K562 (cell line): ENCODE measurements around the gene MTFR2. TPM values are rescaled to one million over a fixed set of nuclear protein-coding genes. Genes with fewer than 3 reads are reported as not detected.
A peak's percentile ranks its signal among the peaks of the same experiment; 100 is the strongest.

ENCODE experiments used
- ATAC-seq: fragments of 200-7000 bp; cut with Tn5 transposase; 3 replicates; pipeline ENCODE4 v1.9.1; 2020; ENCODE audit warnings: moderate library complexity
- BruUV-seq: library from RNA; stranded (reverse); fragments of 400-500 nt; replicated peaks from 2 replicates; lab custom pipeline; 2021; lab: Mats Ljungman, UMichigan
- CTCF ChIA-PET: fragments of 300-600 bp; formaldehyde crosslinking; extraction: SDS; loops from one replicate; lab custom pipeline; 2021; ENCODE audit warnings: low intra/inter-chr PET ratio; lab: Yijun Ruan, JAX
- POLR2A ChIA-PET: fragments of 300-600, 350-650 bp; sonication (Branson Sonifier 250); formaldehyde crosslinking; extraction: SDS; loops from one replicate; lab custom pipeline; 2021; ENCODE audit warnings: antibody characterized with exemption, inconsistent platforms; lab: Yijun Ruan, JAX
- DNase-seq, 4 experiments: peaks; one replicate each; pipeline versions ENCODE4 v3.0.0 to v3.0.0-alpha.2; 2011 to 2018; ENCODE audit warnings: low spot score in 3 of 4, mixed read lengths in 3 of 4; ENCODE audit errors: extremely low read depth in 1 of 4
- FAIRE-seq: peaks from 2 replicates; lab custom pipeline; 2011; peaks lifted over from hg19 to GRCh38; lab: Jason Lieb, UNC
- H2AFZ ChIP-seq: 2 replicates; pipeline ENCODE4 v1.6.0; 2011; ENCODE audit warnings: low read depth, low read length, control low read depth, inconsistent platforms
- H3K27ac ChIP-seq: fragments of 200-600 bp; 3 replicates; pipeline ENCODE4 v1.8.0; 2011; ENCODE audit warnings: low read depth, mild to moderate bottlenecking, control low read depth, inconsistent platforms, low read length, moderate library complexity, mixed read lengths; ENCODE audit errors: extremely low read depth
- H3K27me3 ChIP-seq, 2 experiments: fragments of 300-600 bp in 1 of 2; 2 replicates in 1 of 2; 3 replicates in 1 of 2; pipeline versions ENCODE4 v1.6.0 to v1.8.0; 2011; ENCODE audit warnings: inconsistent platforms in 2 of 2, low read length in 2 of 2, mild to moderate bottlenecking in 1 of 2, mixed read lengths in 1 of 2, moderate library complexity in 1 of 2; ENCODE audit not compliant: control insufficient read depth in 2 of 2, insufficient read depth in 2 of 2
- H3K36me3 ChIP-seq: fragments of 300-600 bp; 3 replicates; pipeline ENCODE4 v1.8.0; 2011; ENCODE audit warnings: mild to moderate bottlenecking, low read length, inconsistent platforms; ENCODE audit not compliant: control insufficient read depth, insufficient read depth
- H3K4me1 ChIP-seq, 2 experiments: fragments of 200-600 bp in 1 of 2; replicated peaks in 1 of 2; 2 replicates in 1 of 2; 3 replicates in 1 of 2; pipeline versions ENCODE4 v1.5.1 to v1.8.0; 2011; ENCODE audit warnings: inconsistent platforms in 2 of 2, low read length in 2 of 2, mild to moderate bottlenecking in 1 of 2, mixed read lengths in 1 of 2, moderate library complexity in 1 of 2; ENCODE audit not compliant: control insufficient read depth in 2 of 2, insufficient read depth in 2 of 2
- H3K4me2 ChIP-seq: 2 replicates; pipeline ENCODE4 v1.6.1; 2011; ENCODE audit warnings: low read length, control low read depth, inconsistent platforms, mixed read lengths; ENCODE audit not compliant: insufficient read depth
- H3K4me3 ChIP-seq: fragments of 200-600 bp; sonication (generic), shearing (Covaris generic); 2 replicates; pipeline ENCODE4 v1.5.1; 2016; ENCODE audit warnings: control low read depth, inconsistent platforms
- H3K79me2 ChIP-seq: fragments of 200-600 bp; 3 replicates; pipeline ENCODE4 v1.8.0; 2011; ENCODE audit warnings: low read length, inconsistent platforms; ENCODE audit not compliant: control insufficient read depth, insufficient read depth
- H3K9ac ChIP-seq, 2 experiments: 2 replicates each; pipeline versions ENCODE4 v1.6.0 to v1.6.1; 2011; ENCODE audit warnings: low read depth in 2 of 2, low read length in 2 of 2, control low read depth in 1 of 2, inconsistent platforms in 1 of 2, mild to moderate bottlenecking in 1 of 2, mixed read lengths in 1 of 2; ENCODE audit not compliant: insufficient read depth in 1 of 2
- H3K9me1 ChIP-seq: one replicate; pipeline ENCODE4 v1.6.0; 2011; ENCODE audit warnings: inconsistent platforms, mild to moderate bottlenecking, low read length, moderate library complexity; ENCODE audit not compliant: control insufficient read depth, insufficient read depth
- H3K9me3 ChIP-seq: replicated peaks from 2 replicates; pipeline ENCODE4 v1.5.1; 2011; ENCODE audit warnings: low read depth, low read length, inconsistent platforms; ENCODE audit not compliant: control insufficient read depth, insufficient read depth
- H4K20me1 ChIP-seq: replicated peaks from 2 replicates; pipeline ENCODE4 v1.6.1; 2011; ENCODE audit warnings: low read length, inconsistent platforms, mixed read lengths; ENCODE audit not compliant: control insufficient read depth, insufficient read depth
- MCM5 ChIP-seq: fragments of 450-650 bp; IDR thresholded peaks from 2 replicates; pipeline ENCODE4 v1.6.1; 2016; ENCODE audit warnings: low read depth
- NFXL1 ChIP-seq: fragments of 450-650 bp; formaldehyde crosslinking; IDR thresholded peaks from 2 replicates; pipeline ENCODE4 v1.4.0; 2021; ENCODE audit warnings: mild to moderate bottlenecking
- RAD21 ChIP-seq, 2 experiments: fragments of 250-450 bp in 1 of 2; fragments of 450-650 bp in 1 of 2; sonication (Bioruptor Pico) in 1 of 2; formaldehyde crosslinking in 1 of 2; IDR thresholded peaks in 1 of 2; conservative IDR thresholded peaks in 1 of 2; 2 replicates each; pipeline versions ENCODE4 v1.4.0 to v1.8.0; 2020 to 2022; ENCODE audit warnings: mild to moderate bottlenecking in 2 of 2, moderate library complexity in 1 of 2
- WGBS: fragments of 100-300 bp; shearing (Covaris generic); methylation state at CpG from one replicate; pipeline ENCODE4 v1.1.6; 2016; ENCODE audit warnings: low coverage, mixed read lengths; ENCODE audit not compliant: insufficient coverage; ENCODE audit errors: missing lambda C conversion rate; 5-methylcytosine and 5-hydroxymethylcytosine counted together
- in situ Hi-C: fragments of 300-500 bp; cut with MboI; formaldehyde crosslinking; loops from 4 replicates; pipeline ENCODE4 v1.15.0; 2018; ENCODE audit warnings: inconsistent platforms, mixed read lengths
- intact Hi-C: fragments of 100-400 bp; cut with micrococcal nuclease; formaldehyde crosslinking; loops from 2 replicates; pipeline ENCODE4 v1.14.2; 2022
- polyA plus RNA-seq, 8 experiments: library from polyadenylated mRNA; depleted of rRNA in 4 of 8; stranded (reverse) in 5 of 8; unstranded in 3 of 8; fragments of >200 nt; fragmentation: Nextera tagmentation in 2 of 8; fragmentation: Illumina TruSeq in 1 of 8; extraction: Ambion mirVana in 2 of 8; extraction: Trizol in 1 of 8; gene quantifications; 2 replicates each; pipeline versions ENCODE4 v1.2.1 to v1.2.3, GENCODE V29; 2011 to 2014; ENCODE audit warnings: inconsistent platforms in 1 of 8, missing spikeins in 1 of 8
- total RNA-seq, 7 experiments: library from RNA; depleted of rRNA in 6 of 7; stranded (reverse); fragments of >200 nt in 6 of 7; fragmentation: Illumina TruSeq in 2 of 7; extraction: Trizol in 2 of 7; gene quantifications; 2 replicates each; pipeline versions ENCODE4 v1.2.1 to v1.2.3, GENCODE V29; 2011 to 2021; ENCODE audit warnings: low replicate concordance in 1 of 7
- TF ChIP-seq, protein P1 (sequence below), 3 experiments: IDR thresholded peaks in 2 of 3; conservative IDR thresholded peaks in 1 of 3; 2 replicates each; pipeline ENCODE4 v1.5.1; 2011 to 2012; ENCODE audit warnings: low read length in 3 of 3, mild to moderate bottlenecking in 3 of 3, control low read depth in 2 of 3, improper control_type of control experiment in 1 of 3, inconsistent platforms in 1 of 3, low read depth in 1 of 3, mixed read lengths in 1 of 3, moderate library complexity in 1 of 3; ENCODE audit not compliant: insufficient read depth in 2 of 3
- TF ChIP-seq, protein P2 (sequence below): IDR thresholded peaks from 2 replicates; pipeline ENCODE4 v1.6.1; 2016; ENCODE audit warnings: missing genetic modification characterization, missing compliant biosample characterization
- TF ChIP-seq, protein P3 (sequence below), 2 experiments: fragments of 450-650 bp; formaldehyde crosslinking in 1 of 2; IDR thresholded peaks; 2 replicates each; pipeline versions ENCODE4 v1.4.0 to v1.6.1; 2014 to 2020; ENCODE audit warnings: mild to moderate bottlenecking in 2 of 2, borderline replicate concordance in 1 of 2, low read depth in 1 of 2

The MTFR2 gene
- total and polyA plus RNA-seq, 9 of the 15 experiments (the other 6 are each of a cell fraction or from before 2014, with no cell fraction given) = 10.1 to 63.3 (median 45.9) TPM

DNA sequence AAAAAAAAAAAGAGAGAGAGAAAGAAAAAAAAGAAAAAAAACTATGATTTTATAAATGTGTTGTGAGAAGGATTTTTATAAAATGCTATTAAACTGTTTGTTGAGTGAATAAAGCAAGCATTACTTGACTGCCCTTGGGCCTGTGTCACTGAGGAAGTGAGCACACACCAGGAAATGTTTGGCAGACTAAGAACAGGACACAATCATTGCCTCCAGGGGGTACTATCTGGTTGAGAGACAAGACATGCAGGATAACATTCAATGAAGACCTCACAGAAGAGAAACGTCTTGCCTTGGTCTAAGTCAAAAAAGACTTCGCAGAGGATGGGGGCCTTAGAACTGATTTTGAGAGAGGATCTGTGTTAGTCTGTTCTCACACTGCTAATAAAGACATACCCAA is 40.6 kb downstream of the MTFR2 start:
- FAIRE-seq = no peak
- no peaks in the 10 kb centered on the region for H3K9me3 ChIP-seq
- ChIA-PET CTCF (interaction anchor here (0.9 kb wide), 1 partner anchor 108 kb away, joined by 3 read pairs; no protein-coding TSS in a partner anchor), POLR2A (no interaction called here)
- H3K4me2 ChIP-seq = no peak overlapping the region
- no peak overlapping the region for H3K27ac ChIP-seq
- peak; percentile 78 for ATAC-seq
- H3K4me1 ChIP-seq = no peaks in the 10 kb centered on the region
- H2AFZ ChIP-seq = no peak overlapping the region
- peaks cover 10 to 28% of the 10 kb centered on the region in 2 experiments for H3K27me3 ChIP-seq
- no peak for DNase-seq
- intact Hi-C loops = no loop called here
- TF ChIP-seq, protein P1, sequence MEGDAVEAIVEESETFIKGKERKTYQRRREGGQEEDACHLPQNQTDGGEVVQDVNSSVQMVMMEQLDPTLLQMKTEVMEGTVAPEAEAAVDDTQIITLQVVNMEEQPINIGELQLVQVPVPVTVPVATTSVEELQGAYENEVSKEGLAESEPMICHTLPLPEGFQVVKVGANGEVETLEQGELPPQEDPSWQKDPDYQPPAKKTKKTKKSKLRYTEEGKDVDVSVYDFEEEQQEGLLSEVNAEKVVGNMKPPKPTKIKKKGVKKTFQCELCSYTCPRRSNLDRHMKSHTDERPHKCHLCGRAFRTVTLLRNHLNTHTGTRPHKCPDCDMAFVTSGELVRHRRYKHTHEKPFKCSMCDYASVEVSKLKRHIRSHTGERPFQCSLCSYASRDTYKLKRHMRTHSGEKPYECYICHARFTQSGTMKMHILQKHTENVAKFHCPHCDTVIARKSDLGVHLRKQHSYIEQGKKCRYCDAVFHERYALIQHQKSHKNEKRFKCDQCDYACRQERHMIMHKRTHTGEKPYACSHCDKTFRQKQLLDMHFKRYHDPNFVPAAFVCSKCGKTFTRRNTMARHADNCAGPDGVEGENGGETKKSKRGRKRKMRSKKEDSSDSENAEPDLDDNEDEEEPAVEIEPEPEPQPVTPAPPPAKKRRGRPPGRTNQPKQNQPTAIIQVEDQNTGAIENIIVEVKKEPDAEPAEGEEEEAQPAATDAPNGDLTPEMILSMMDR (IDR thresholded peaks at IDR 0.05 in 2 of 3, conservative IDR thresholded peaks at IDR 0.05 in 1 of 3; ENCODE audit: insufficient read depth in 2 of 3, low read depth in 1 of 3, low read length in 3 of 3) = peak; percentile 9 to 42 (median 23); a peak in 3 of 6 replicates
- TF ChIP-seq MCM5 = no peak
- TF ChIP-seq RAD21 (CRISPR knock-in tag; conservative IDR thresholded peaks at IDR 0.05 in 1 of 2, IDR thresholded peaks at IDR 0.05 in 1 of 2) = peak in 1 of 2 experiments; percentile 44; a peak in 2 of 4 replicates
- TF ChIP-seq, protein P2, sequence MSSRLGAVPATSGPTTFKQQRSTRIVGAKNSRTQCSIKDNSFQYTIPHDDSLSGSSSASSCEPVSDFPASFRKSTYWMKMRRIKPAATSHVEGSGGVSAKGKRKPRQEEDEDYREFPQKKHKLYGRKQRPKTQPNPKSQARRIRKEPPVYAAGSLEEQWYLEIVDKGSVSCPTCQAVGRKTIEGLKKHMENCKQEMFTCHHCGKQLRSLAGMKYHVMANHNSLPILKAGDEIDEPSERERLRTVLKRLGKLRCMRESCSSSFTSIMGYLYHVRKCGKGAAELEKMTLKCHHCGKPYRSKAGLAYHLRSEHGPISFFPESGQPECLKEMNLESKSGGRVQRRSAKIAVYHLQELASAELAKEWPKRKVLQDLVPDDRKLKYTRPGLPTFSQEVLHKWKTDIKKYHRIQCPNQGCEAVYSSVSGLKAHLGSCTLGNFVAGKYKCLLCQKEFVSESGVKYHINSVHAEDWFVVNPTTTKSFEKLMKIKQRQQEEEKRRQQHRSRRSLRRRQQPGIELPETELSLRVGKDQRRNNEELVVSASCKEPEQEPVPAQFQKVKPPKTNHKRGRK = 0 out of 2 replicates have a peak, but pooled peaks have one; percentile 55
- TF ChIP-seq NFXL1 = no peak
- TF ChIP-seq, protein P3, sequence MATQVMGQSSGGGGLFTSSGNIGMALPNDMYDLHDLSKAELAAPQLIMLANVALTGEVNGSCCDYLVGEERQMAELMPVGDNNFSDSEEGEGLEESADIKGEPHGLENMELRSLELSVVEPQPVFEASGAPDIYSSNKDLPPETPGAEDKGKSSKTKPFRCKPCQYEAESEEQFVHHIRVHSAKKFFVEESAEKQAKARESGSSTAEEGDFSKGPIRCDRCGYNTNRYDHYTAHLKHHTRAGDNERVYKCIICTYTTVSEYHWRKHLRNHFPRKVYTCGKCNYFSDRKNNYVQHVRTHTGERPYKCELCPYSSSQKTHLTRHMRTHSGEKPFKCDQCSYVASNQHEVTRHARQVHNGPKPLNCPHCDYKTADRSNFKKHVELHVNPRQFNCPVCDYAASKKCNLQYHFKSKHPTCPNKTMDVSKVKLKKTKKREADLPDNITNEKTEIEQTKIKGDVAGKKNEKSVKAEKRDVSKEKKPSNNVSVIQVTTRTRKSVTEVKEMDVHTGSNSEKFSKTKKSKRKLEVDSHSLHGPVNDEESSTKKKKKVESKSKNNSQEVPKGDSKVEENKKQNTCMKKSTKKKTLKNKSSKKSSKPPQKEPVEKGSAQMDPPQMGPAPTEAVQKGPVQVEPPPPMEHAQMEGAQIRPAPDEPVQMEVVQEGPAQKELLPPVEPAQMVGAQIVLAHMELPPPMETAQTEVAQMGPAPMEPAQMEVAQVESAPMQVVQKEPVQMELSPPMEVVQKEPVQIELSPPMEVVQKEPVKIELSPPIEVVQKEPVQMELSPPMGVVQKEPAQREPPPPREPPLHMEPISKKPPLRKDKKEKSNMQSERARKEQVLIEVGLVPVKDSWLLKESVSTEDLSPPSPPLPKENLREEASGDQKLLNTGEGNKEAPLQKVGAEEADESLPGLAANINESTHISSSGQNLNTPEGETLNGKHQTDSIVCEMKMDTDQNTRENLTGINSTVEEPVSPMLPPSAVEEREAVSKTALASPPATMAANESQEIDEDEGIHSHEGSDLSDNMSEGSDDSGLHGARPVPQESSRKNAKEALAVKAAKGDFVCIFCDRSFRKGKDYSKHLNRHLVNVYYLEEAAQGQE (IDR thresholded peaks at IDR 0.05; ENCODE audit: borderline replicate concordance) = peak; percentile 10; the same call in 1 of the 2 replicates
- TF ChIP-seq, protein P3 (CRISPR knock-in tag; IDR thresholded peaks at IDR 0.05; ENCODE audit: low read depth) = no peak
- TF ChIP-seq, all 486 proteins: peak for 4
- in situ Hi-C loops = no loop called here
- WGBS = 0% methylated on average over 2 of the region's 2 CpGs
- no TSS peak for BruUV-seq
- Histone ChIP-seq H3K9me1 (no peaks in the 10 kb centered on the region), H3K36me3 (no peaks in the 10 kb centered on the region), H3K4me3 (no peak overlapping the region), H3K79me2 (no peaks in the 10 kb centered on the region), H4K20me1 (no peaks in the 10 kb centered on the region), H3K9ac (no peak overlapping the region)
